NCI-H2107 treated with DMSO at 0.1 percent for 48 hours (cell line): ENCODE results near the gene GAMT.
"Not testable (repeated sequence)": the region's sequence is repeated elsewhere in the genome, so short reads cannot be mapped to it uniquely, and the experiment has no call there.

Experiments used
- DNase-seq: peaks from one replicate; lab custom pipeline; 2025; ENCODE audit not compliant: unreplicated experiment; lab: John Stamatoyannopoulos, UW

GAMT gene

DNA sequence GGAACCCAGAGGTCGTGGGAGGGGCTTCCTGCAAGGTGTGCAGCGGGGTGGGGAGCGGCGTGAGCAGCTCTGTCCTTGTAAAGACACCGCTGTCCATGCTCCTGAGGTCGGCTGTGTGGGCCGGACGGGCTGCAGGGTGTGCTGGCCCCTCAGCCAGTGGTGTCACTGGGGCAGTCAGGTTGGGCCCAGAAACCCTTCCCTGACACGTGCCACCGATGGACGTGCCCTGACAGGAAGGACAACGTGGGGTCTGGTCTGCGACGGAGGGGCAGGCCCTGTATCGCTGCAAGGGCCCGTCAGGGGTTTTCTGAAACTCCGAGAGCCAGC lies 32.7 kb upstream of the GAMT start:
- DNase-seq: no peak

DNA sequence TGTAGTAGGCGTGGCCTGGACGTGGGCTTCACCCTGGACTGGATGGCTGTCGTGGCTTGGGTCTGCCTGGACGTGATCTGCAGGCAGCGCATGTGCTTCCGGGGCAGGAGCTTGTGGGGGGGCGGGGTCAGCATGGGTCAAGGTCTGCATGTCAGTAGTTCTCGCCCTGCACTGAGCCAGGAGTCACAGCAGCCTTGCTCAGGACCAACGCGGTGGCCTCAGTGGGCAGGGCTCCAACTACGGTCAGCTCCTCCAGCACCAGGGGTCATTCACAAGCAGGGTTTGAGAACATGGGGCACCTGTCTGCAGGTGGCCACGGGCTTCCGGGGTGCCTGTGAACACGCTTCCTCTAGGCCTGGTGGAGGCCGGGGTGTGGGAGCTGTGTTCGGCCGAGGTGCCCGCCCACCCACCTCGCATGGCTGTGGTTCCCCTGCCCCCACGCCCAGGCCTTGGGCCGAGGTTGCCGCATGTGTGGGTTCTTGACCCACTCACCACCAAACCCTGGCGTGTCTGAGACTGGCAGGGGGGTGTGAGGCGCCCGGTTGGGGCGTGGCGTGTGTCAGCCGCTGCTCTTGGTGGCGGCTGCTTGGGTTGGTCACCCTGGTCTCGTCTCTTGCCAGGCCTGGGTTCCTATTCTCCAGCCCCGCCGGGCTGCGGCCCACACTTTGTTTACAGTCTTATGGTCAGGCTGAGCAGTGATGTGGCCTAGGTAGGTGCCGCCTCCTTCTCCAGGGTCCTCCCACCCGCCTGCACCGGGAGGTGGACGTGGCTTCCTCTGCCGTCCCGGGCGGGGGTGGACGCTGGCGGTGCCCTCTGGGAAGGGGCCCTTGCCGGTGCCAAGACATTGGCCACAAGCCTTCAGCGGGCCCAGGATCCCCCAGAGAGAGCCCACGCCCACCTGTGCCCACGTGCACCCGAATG lies 32.0 kb upstream of the GAMT start:
- DNase-seq: no peak

- no peak for DNase-seq
Measured at GRCh38 chr19:1432507-1432887, 31.2 kb upstream of the GAMT start.

DNA sequence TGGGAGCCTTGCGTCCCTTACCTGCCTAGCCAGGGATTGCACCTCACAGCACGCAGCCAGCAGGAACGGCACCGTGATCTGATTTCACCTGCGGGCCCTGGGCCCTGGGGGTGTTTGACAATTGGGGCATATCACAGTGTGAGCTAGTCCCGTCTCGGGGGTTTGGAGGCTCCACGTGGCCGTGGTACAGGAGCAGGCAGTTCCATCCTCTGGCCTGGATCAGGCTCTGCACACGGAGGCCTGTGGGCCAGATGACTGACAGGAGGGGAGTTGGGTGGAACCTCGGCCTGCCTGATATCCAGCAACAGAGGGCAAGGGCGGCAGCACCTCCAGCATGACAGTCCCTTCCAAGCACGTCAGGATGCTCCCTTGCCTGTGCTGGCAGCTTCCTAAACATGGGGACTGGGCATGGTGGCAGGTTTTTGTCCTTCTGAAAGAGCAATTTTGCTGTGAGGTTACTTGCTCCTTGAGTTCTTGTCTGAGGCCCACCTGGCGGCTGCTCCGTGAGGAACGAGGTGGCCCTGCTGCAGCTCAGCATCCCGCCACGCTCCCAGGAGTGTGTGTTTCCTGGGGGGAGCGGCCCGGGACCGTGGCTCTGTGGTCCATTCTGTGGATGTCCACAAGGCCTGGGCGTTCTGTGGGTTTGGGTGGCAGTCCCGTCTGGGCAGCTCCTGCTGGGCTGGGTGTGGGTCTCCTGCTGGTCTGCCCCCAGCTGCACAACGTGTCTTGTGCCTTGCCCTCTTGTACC lies 30.6 kb upstream of the GAMT start:
- DNase-seq: no peak

- DNase-seq: no peak
Measured at GRCh38 chr19:1430246-1430645, 28.9 kb upstream of the GAMT start.

GRCh38 chr19:1429750-1430149 lies 28.4 kb upstream of the GAMT start:
- no peak for DNase-seq

DNA sequence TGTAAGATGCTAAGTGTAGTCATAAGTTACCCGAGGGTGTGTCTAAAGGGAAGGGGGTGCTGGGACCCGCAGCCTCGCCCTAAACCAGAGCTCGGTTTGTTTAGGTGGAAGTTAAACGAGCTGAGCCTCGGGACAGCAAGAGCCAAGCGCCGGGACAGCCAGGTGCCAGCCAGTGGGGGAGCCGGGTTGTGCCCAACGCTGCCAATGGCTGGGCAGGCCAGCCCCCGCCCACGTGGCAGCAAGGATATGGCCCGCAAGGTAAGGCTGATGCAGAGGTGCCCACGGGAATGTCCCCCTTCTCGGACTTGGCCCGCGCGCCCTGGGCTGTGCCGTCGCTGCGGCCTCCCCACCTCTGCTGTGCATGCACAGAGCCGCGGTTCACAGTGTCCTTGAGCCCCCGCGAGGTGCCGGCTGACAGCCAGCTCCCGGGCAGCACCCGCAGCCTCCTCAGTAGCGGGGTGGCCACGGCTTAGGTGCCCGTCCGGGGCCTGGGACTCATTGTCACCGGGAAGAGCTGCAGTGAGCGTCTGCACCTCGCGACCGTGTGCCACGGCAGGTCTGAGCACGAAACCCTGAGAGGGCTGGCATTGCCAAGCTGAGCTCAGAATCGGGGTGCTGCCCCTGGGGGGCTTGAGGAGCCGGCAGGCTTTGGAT lies 27.5 kb upstream of the GAMT start:
- no peak for DNase-seq

DNA sequence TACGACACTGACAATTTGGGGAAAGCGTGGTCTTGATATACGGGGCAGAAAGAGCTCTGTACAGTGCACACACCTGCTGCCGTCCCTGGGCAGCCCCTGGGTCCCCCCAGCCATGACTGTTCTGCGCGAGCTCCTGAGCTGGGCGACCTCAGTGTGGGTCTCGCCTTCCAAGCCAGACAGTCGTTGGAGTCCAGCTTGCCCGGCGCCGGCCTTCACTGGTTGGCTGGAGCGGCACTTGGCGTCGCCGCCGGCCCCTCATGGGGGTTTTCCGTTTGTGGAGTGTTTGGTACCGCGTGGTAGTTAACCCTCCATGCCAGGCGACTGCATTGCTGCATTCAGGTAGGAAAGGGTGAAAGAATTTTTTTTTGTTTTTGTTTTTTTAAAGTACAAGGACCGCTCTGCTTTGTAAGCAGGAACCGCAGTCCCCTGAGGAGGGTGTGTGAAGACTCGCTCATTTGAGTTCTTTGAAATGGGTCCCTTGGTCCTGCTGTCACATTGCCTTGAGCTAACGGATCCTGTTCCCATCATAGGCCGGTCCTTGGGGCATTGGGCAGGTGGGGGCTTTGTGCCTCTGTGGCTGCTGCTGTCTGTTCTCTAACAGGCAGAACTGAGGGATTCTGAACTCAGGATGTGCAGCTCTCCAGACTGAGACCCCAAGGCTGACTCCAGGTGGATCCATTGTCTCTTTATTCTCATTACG lies 26.0 kb upstream of the GAMT start:
- DNase-seq: no peak

GRCh38 chr19:1426736-1427135 lies 25.4 kb upstream of the GAMT start:
- DNase-seq: no peak

- no peak for DNase-seq
Measured at GRCh38 chr19:1425902-1426301, 24.6 kb upstream of the GAMT start.

DNA sequence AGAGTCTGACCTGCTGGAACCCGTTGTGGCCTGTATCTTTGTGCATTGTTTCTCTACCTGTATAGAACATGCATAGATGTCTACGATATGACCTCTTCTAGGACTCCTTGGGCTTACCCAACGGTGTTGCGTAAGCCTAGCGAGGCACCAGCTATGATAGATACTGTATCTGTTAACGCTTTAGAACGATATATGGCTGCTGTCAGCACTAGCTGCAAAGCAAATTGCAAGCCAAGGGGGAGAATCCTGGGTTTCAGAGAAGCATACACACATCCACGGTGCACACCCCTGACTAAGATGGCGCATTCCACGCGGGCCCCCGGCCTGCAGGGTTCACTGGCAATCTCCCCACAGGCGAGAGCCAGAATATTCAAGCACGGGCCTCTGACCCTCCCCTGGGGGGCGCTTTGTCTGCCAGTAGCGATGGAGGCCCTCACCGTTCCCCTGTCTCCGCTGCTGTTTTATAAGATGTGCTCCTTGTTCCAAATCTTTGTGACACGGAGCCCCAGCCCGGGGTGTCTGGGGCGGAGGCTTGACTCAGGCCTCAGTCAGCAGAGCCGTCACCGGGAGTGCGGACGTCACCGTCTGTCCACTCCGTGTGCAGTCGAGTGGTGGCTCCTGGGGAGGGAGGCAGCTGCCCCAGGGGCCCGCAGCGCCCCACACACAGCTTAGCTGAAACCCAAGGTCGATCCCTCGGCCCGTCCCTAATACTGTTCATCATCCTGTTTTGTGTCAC lies 23.9 kb upstream of the GAMT start:
- DNase-seq: no peak

DNA sequence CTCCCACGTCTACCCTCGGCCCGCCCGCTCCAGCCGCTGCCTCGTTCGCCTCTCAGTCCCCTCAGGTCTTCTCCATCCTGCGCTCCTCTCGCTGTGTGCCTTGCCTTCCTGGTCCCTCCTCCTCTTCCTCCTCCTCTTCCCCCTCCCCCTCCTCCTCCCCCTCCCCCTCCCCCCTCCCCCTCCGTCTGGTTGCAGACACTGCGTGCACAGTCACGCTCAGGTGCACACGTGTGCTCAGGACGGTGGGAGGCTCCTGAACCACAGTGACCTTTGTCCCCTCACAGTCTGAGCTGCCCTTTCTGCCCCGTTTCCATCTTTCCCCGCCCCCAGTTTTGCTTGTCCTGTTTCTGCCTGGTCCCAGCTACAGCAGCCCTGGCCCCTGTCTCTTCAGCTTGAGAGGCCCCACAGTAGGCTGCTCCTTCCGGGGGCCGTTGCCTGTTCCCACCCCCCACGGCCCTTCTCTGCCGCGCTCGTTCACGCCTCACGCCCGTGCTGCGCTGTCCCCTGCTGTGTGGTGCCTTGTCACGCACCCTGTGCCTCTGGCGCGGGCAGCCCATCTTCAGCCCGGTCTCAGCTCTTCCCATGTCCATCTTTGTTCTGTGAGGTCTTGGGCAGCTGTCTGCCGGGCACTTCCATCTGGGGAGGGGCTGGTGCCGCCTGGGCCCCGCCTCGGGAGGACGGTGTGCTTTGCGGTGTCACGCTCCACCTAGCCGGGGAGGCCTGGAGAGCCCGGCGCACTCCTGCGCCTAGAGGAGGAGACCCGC lies 23.0 kb upstream of the GAMT start:
- no peak for DNase-seq

DNA sequence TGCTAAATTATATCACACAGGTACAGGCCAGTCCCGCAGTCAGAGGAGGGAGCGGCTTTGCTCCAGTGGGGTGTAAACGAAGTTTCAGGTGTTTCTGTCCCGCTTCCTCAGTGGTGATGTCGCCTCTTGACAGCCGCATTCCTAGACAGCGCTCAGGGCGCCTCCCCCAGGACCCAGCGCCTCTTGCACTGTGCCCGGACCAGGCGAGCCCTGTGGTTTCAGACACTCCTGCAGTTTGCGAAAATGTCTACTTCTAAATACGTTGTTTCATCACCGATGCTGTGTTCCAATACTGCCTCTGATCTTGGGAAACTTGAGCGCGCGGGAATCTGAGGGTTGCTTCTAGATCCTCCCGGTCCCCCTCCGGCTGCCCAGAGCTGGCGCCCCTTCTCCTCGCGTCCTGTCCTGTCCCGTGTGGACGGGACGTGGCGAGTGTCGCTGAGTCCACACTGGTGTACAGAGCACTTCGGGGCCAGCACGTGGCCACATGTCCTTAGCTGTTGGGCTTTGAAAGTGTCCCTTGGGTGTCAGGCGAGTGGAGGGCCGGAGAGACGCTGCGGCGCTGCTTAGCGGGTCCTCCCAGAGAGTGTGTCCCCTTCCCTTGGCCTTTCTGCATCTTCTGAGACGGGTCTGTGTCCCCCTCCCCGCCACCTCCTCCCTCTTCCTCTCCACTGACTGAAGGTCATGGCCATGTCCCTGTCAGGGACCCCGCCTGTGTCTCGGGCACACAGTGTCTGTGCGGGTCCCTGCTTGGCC lies 22.3 kb upstream of the GAMT start:
- DNase-seq: no peak

GRCh38 chr19:1422943-1423342 lies 21.6 kb upstream of the GAMT start:
- DNase-seq: no peak

DNA sequence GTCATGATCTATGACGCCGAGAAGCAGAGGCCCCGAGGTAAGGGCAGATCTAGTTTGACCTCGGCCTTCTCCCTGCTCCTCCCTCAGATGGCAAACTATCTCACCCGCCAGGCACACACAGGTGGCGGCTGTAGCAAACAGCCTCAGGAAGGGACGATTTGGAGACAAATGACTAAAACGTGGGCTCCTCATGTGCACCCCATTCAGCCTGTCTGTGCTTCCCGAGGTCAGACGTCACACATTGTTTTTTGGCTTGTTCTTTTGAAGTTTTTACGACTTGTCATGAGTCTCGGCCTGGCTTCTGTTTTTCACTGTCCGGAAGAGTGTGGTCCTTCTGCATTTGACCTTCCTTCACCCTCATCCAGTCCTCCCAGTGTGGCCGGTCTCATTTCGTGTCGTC lies 21.0 kb upstream of the GAMT start:
- no peak for DNase-seq

DNA sequence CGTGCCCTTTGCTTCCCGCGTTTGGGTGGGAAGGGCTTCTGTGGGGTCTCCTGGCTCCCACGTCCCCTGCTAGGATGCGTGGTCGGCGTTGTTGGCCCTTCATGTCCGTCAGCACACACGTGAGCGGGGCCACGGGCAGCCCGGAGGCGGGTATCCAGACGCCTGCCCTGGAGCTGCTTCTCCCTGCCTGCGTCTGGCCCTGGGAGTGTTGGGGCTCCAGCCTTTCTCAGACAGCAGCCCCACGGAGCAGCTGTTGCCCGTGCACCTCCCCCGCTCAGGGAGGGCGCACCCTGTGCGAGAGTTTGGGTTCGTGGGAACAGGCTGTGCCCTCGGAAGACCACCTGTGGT lies 20.6 kb upstream of the GAMT start:
- no peak for DNase-seq

GRCh38 chr19:1421218-1421957 lies 20.0 kb upstream of the GAMT start:
- DNase-seq: no peak

DNA sequence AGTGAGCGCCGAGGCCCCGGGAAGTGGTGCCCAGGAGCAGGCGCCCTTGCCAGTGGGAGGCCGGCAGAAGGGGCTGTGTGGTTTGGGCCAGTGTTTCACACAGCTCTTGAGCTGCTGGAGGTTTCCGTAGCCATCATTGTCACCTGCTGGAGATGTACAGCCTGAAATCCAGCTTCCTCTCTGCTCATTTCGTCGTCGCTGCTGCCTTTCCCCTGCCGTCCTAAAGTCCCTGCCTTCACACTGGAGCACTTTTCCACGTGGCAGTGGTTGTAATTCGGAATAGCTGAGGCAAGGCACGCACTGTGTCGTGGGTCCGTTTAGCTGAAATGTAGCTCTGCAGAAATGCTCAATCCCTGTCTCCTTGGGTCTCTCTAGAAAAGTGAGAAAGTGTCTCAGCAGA lies 19.2 kb upstream of the GAMT start:
- DNase-seq: no peak

DNA sequence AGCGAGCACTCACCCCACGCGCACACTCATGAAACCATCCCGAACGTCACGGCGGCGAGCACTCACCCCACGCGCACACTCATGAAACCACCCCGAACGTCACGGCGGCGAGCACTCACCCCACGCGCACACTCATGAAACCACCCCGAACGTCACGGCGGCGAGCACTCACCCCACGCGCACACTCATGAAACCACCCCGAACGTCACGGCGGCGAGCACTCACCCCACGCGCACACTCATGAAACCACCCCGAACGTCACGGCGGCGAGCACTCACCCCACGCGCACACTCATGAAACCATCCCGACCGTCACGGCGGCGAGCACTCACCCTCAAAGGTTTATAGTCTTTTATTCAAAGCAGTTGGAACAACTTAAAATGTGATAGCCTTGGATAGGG lies 18.7 kb upstream of the GAMT start:
- DNase-seq: not testable (repeated sequence)
